GM12878 (cell line): ENCODE measurements around the gene FERMT2. TPM values are rescaled to one million over a fixed set of nuclear protein-coding genes. Genes with fewer than 3 reads are reported as not detected.

Source experiments
- ATAC-seq: fragments of 200-7000 bp; cut with Tn5 transposase; 3 replicates; pipeline ENCODE4 v1.9.1; 2020; ENCODE audit warnings: mild to moderate bottlenecking, moderate library complexity
- BruUV-seq: library from RNA; stranded (reverse); fragments of 400-500 nt; replicated peaks from 2 replicates; lab custom pipeline; 2021; lab: Mats Ljungman, UMichigan
- CTCF ChIA-PET: fragments of 300-600 bp; sonication (Branson Sonifier 250); formaldehyde crosslinking; extraction: SDS; loops from one replicate; lab custom pipeline; 2021; ENCODE audit warnings: inconsistent platforms; lab: Yijun Ruan, JAX
- POLR2A ChIA-PET: fragments of 350-600 bp; formaldehyde crosslinking; extraction: SDS; loops from one replicate; lab custom pipeline; 2021; ENCODE audit warnings: inconsistent platforms; lab: Charles Lee
- RAD21 ChIA-PET: fragments of 300-600 bp; sonication (Branson Sonifier 250); formaldehyde crosslinking; loops from one replicate; lab custom pipeline; 2023; ENCODE audit warnings: antibody characterized with exemption; ENCODE audit not compliant: unreplicated experiment; lab: Charles Lee
- SMC1A ChIA-PET: fragments of 300-600 bp; sonication (Branson Sonifier 250); formaldehyde crosslinking; loops from one replicate; lab custom pipeline; 2023; ENCODE audit not compliant: unreplicated experiment, uncharacterized antibody; lab: Charles Lee
- DNase-seq: peaks from one replicate; pipeline ENCODE4 v3.0.0-alpha.2; 2011; ENCODE audit warnings: low read depth, low spot score
- FAIRE-seq: peaks from 3 replicates; lab custom pipeline; 2011; peaks lifted over from hg19 to GRCh38; lab: Jason Lieb, UNC
- H2AFZ ChIP-seq: 2 replicates; pipeline ENCODE4 v1.6.0; 2011; ENCODE audit warnings: low read depth, low read length, control low read depth; ENCODE audit not compliant: control insufficient read depth
- H3K27ac ChIP-seq: 2 replicates; pipeline ENCODE4 v1.5.1; 2011; ENCODE audit warnings: control low read depth; ENCODE audit not compliant: control insufficient read depth, insufficient read depth
- H3K27me3 ChIP-seq, 2 experiments: replicated peaks in 1 of 2; 2 replicates each; pipeline versions ENCODE4 v1.6.0 to v1.6.1; 2011; ENCODE audit warnings: low read length in 1 of 2; ENCODE audit not compliant: control insufficient read depth in 2 of 2, insufficient read depth in 2 of 2
- H3K36me3 ChIP-seq, 2 experiments: 2 replicates each; pipeline ENCODE4 v1.5.1; 2011; ENCODE audit warnings: low read length in 1 of 2; ENCODE audit not compliant: control insufficient read depth in 2 of 2, insufficient read depth in 2 of 2
- H3K4me1 ChIP-seq: 2 replicates; pipeline ENCODE4 v1.6.1; 2011; ENCODE audit warnings: mild to moderate bottlenecking, low read length, moderate library complexity, mixed read lengths; ENCODE audit not compliant: control insufficient read depth, insufficient read depth
- H3K4me2 ChIP-seq: 2 replicates; pipeline ENCODE4 v1.6.0; 2011; ENCODE audit warnings: control low read depth; ENCODE audit not compliant: control insufficient read depth, insufficient read depth
- H3K4me3 ChIP-seq: fragments of 200-600 bp; sonication (generic); 2 replicates; pipeline ENCODE4 v1.5.1; 2016
- H3K79me2 ChIP-seq: 2 replicates; pipeline ENCODE4 v1.6.0; 2011; ENCODE audit warnings: low read length; ENCODE audit not compliant: control insufficient read depth, insufficient read depth
- H3K9ac ChIP-seq: 2 replicates; pipeline ENCODE4 v1.8.0; 2011; ENCODE audit warnings: low read length, control low read depth, mixed read lengths; ENCODE audit not compliant: control insufficient read depth, insufficient read depth
- H3K9me3 ChIP-seq: replicated peaks from 3 replicates; pipeline ENCODE4 v1.5.1; 2011; ENCODE audit warnings: mild to moderate bottlenecking, low read length; ENCODE audit not compliant: control insufficient read depth, insufficient read depth
- H4K20me1 ChIP-seq: 2 replicates; pipeline ENCODE4 v1.6.0; 2011; ENCODE audit not compliant: control insufficient read depth, insufficient read depth
- ASH2L ChIP-seq: fragments of 300-600, 200-600 bp; sonication (generic); IDR thresholded peaks from 2 replicates; pipeline ENCODE4 v1.6.1; 2017; ENCODE audit warnings: low read depth, mild to moderate bottlenecking, borderline replicate concordance
- CBX3 ChIP-seq: fragments of 200-600 bp; sonication (generic); IDR thresholded peaks from 2 replicates; pipeline ENCODE4 v1.6.1; 2016; ENCODE audit warnings: low read depth, borderline replicate concordance
- DPF2 ChIP-seq: fragments of 450-650 bp; IDR thresholded peaks from 2 replicates; pipeline ENCODE4 v1.6.1; 2017; ENCODE audit warnings: mild to moderate bottlenecking
- EED ChIP-seq: sonication (generic); IDR thresholded peaks from 2 replicates; pipeline ENCODE4 v1.6.1; 2016; ENCODE audit warnings: antibody characterized with exemption, low read depth
- EGR1 ChIP-seq, 2 experiments: IDR thresholded peaks; 1 replicate in 1 of 2; 2 replicates in 1 of 2; pipeline ENCODE4 v1.6.1; 2011 to 2012; ENCODE audit warnings: low read depth in 2 of 2, low read length in 2 of 2, borderline replicate concordance in 1 of 2, mild to moderate bottlenecking in 1 of 2, moderate library complexity in 1 of 2
- EZH2 ChIP-seq: IDR thresholded peaks from 2 replicates; pipeline ENCODE4 v1.6.1; 2012; ENCODE audit warnings: low read depth, mild to moderate bottlenecking, control low read depth, inconsistent platforms, low read length, borderline replicate concordance; ENCODE audit not compliant: control insufficient read depth
- HDAC2 ChIP-seq: fragments of 200-600 bp; sonication (generic); IDR thresholded peaks from 2 replicates; pipeline ENCODE4 v1.6.1; 2017
- LARP7 ChIP-seq: fragments of 450-650 bp; IDR thresholded peaks from 2 replicates; pipeline ENCODE4 v1.6.1; 2017; ENCODE audit warnings: mild to moderate bottlenecking
- MTA3 ChIP-seq: IDR thresholded peaks from 2 replicates; pipeline ENCODE4 v1.6.1; 2012; ENCODE audit warnings: low read length, inconsistent platforms, borderline replicate concordance
- PAX5 ChIP-seq: IDR thresholded peaks from 2 replicates; pipeline ENCODE4 v1.6.1; 2011; ENCODE audit warnings: low read depth, low read length, borderline replicate concordance
- POLR2AphosphoS5 ChIP-seq: IDR thresholded peaks from 2 replicates; pipeline ENCODE4 v1.6.1; 2011; ENCODE audit warnings: mild to moderate bottlenecking, low read length, inconsistent platforms
- POU2F2 ChIP-seq: IDR thresholded peaks from 3 replicates; pipeline ENCODE4 v1.6.1; 2011; ENCODE audit warnings: low read depth, mild to moderate bottlenecking, low read length, borderline replicate concordance
- SUPT20H ChIP-seq: IDR thresholded peaks from 2 replicates; pipeline ENCODE4 v1.6.1; 2011; ENCODE audit warnings: low read depth, mild to moderate bottlenecking, low read length, moderate library complexity, borderline replicate concordance; ENCODE audit not compliant: control insufficient read depth
- USF2 ChIP-seq: IDR thresholded peaks from 2 replicates; pipeline ENCODE4 v1.6.1; 2011; ENCODE audit warnings: low read depth, low read length, improper control_type of control experiment, borderline replicate concordance
- WGBS: methylation state at CpG from one replicate; pipeline ENCODE4 v1.1.6; 2016; ENCODE audit warnings: low lambda C conversion rate; ENCODE audit not compliant: insufficient replicate concordance, insufficient coverage; ENCODE audit errors: missing lambda C conversion rate; 5-methylcytosine and 5-hydroxymethylcytosine counted together
- in situ Hi-C: fragments of 300-500 bp; cut with MboI; formaldehyde crosslinking; loops from 9 replicates; pipeline ENCODE4 v1.14.3; 2018; ENCODE audit warnings: mixed read lengths
- intact Hi-C: fragments of 100-400 bp; cut with micrococcal nuclease; formaldehyde crosslinking; loops from one replicate; pipeline ENCODE4 v1.14.2; 2022; ENCODE audit not compliant: unreplicated experiment
- polyA plus RNA-seq, 11 experiments: library from polyadenylated mRNA; depleted of rRNA in 4 of 11; unstranded in 6 of 11; stranded (reverse) in 5 of 11; fragments of >200 nt; fragmentation: Nextera tagmentation in 4 of 11; fragmentation: Illumina TruSeq in 1 of 11; extraction: Ambion mirVana in 4 of 11; extraction: Trizol in 1 of 11; gene quantifications; 1 replicate in 1 of 11; 2 replicates in 10 of 11; pipeline versions ENCODE4 v1.2.1 to v1.2.3, GENCODE V29; 2011 to 2016; ENCODE audit warnings: inconsistent platforms in 2 of 11, missing spikeins in 2 of 11, low read depth in 1 of 11
- total RNA-seq, 4 experiments: library from RNA; depleted of rRNA in 3 of 4; stranded (reverse); fragments of >200 nt in 3 of 4; fragmentation: Illumina TruSeq in 1 of 4; extraction: Trizol in 1 of 4; gene quantifications; 2 replicates each; pipeline versions ENCODE4 v1.2.1 to v1.2.3, GENCODE V29; 2013 to 2021
- TF ChIP-seq, protein P1 (sequence below), 3 experiments: IDR thresholded peaks in 2 of 3; conservative IDR thresholded peaks in 1 of 3; 2 replicates each; pipeline ENCODE4 v1.5.1; 2011; ENCODE audit warnings: low read depth in 3 of 3, low read length in 3 of 3, mild to moderate bottlenecking in 3 of 3, control low read depth in 2 of 3, moderate library complexity in 2 of 3, inconsistent platforms in 1 of 3, mixed read lengths in 1 of 3; ENCODE audit not compliant: control insufficient read depth in 2 of 3, insufficient read depth in 1 of 3; ENCODE audit errors: extremely low read depth in 1 of 3

The FERMT2 gene
- total and polyA plus RNA-seq, 10 of the 15 experiments (the other 5 are each of a cell fraction or from before 2014, with no cell fraction given) = 4.9 to 35.5 (median 19.5) TPM

- ATAC-seq = no peak
Observed at GRCh38 chr14:52907949-52908348, 42.9 kb downstream of the FERMT2 start.

GRCh38 chr14:52906141-52906601, 44.7 kb downstream of the FERMT2 start:
- H3K9me3 ChIP-seq = no peaks in the 10 kb centered on the region
- H2AFZ ChIP-seq = no peak overlapping the region
- FAIRE-seq = no peak
- no peaks in the 10 kb centered on the region for H3K79me2 ChIP-seq
- H3K27ac ChIP-seq = no peak overlapping the region
- ChIA-PET SMC1A (interaction anchor here (0.7 to 0.8 kb wide), 2 partner anchors 23 to 330 kb away, joined by 3 to 4 read pairs; no protein-coding TSS in a partner anchor), RAD21 (no interaction called here), CTCF (interaction anchor here (1.2 kb wide), 1 partner anchor 46 kb away, joined by 3 read pairs; no protein-coding TSS in a partner anchor), POLR2A (no interaction called here)
- no TSS peak for BruUV-seq
- intact Hi-C loops = no loop called here
- no peak overlapping the region for H3K4me3 ChIP-seq
- no peak overlapping the region for H3K9ac ChIP-seq
- H3K36me3 ChIP-seq = no peaks in the 10 kb centered on the region
- in situ Hi-C loops = no loop called here
- H3K4me2 ChIP-seq = no peak overlapping the region
- no peak for DNase-seq
- 67% methylated on average over 3 of the region's 3 CpGs for WGBS
- no peaks in the 10 kb centered on the region for H3K27me3 ChIP-seq
- no peaks in the 10 kb centered on the region for H4K20me1 ChIP-seq
- ATAC-seq = no peak
- no peaks in the 10 kb centered on the region for H3K4me1 ChIP-seq
- TF ChIP-seq ASH2L (no peak), EED (no peak), POLR2AphosphoS5 (no peak), DPF2 (no peak), LARP7 (no peak), POU2F2 (no peak), SUPT20H (no peak)
- TF ChIP-seq, protein P1, sequence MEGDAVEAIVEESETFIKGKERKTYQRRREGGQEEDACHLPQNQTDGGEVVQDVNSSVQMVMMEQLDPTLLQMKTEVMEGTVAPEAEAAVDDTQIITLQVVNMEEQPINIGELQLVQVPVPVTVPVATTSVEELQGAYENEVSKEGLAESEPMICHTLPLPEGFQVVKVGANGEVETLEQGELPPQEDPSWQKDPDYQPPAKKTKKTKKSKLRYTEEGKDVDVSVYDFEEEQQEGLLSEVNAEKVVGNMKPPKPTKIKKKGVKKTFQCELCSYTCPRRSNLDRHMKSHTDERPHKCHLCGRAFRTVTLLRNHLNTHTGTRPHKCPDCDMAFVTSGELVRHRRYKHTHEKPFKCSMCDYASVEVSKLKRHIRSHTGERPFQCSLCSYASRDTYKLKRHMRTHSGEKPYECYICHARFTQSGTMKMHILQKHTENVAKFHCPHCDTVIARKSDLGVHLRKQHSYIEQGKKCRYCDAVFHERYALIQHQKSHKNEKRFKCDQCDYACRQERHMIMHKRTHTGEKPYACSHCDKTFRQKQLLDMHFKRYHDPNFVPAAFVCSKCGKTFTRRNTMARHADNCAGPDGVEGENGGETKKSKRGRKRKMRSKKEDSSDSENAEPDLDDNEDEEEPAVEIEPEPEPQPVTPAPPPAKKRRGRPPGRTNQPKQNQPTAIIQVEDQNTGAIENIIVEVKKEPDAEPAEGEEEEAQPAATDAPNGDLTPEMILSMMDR (IDR thresholded peaks at IDR 0.05 in 2 of 3, conservative IDR thresholded peaks at IDR 0.05 in 1 of 3; ENCODE audit: control insufficient read depth in 2 of 3, extremely low read depth in 1 of 3, insufficient read depth in 1 of 3, low read depth in 3 of 3, low read length in 3 of 3) = no peak

More at GRCh38 chr14:52907949-52908348, 42.9 kb downstream of the FERMT2 start:
- no peaks in the 10 kb centered on the region for H3K4me1 ChIP-seq
- in situ Hi-C loops = no loop called here
- H3K9ac ChIP-seq = no peak overlapping the region
- H4K20me1 ChIP-seq = no peaks in the 10 kb centered on the region
- no peak overlapping the region for H3K4me2 ChIP-seq
- POLR2A ChIA-PET = no interaction called here
- no peak overlapping the region for H2AFZ ChIP-seq
- H3K9me3 ChIP-seq = no peaks in the 10 kb centered on the region
- WGBS = 55% methylated on average over 5 of the region's 5 CpGs
- no peaks in the 10 kb centered on the region for H3K27me3 ChIP-seq
- no peak for TF ChIP-seq EGR1 (IDR thresholded peaks at IDR 0.05; ENCODE audit: borderline replicate concordance in 1 of 2, low read depth in 2 of 2, low read length in 2 of 2)
- TF ChIP-seq EZH2 = no peak
- TF ChIP-seq CBX3 = no peak
- no peak for TF ChIP-seq PAX5
- TF ChIP-seq USF2 = no peak
- TF ChIP-seq MTA3 = no peak
- no peak for TF ChIP-seq HDAC2
- TF ChIP-seq, all 136 proteins: peak for 0
- SMC1A ChIA-PET = no interaction called here
- no peak overlapping the region for H3K27ac ChIP-seq
- BruUV-seq = no TSS peak
- H3K4me3 ChIP-seq = no peak overlapping the region
- no peak for FAIRE-seq
- H3K36me3 ChIP-seq = no peaks in the 10 kb centered on the region
- CTCF ChIA-PET = interaction anchor here (1.4 kb wide), 1 partner anchor 388 kb away, joined by 3 read pairs; no protein-coding TSS in a partner anchor
- H3K79me2 ChIP-seq = no peaks in the 10 kb centered on the region
- intact Hi-C loops = no loop called here
- DNase-seq = no peak
- RAD21 ChIA-PET = no interaction called here
